ENCODE results near the gene MDP1.

DNA sequence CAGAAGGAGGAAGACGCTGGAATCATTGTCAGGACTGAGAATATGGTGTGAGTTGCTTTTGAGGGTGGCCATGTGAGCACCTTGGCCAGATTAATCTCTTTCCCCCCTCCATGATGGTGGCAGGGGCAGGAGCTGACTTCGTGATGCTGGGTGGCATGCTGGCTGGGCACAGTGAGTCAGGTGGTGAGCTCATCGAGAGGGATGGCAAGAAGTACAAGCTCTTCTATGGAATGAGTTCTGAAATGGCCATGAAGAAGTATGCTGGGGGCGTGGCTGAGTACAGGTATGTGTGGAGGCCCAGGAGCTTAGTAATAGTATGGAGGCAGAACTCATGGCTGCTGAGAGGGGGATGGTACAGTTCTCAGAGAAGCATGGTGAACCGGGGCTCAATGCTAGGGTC is 22.3 kb upstream of the MDP1 start:
- TF ChIP-seq, protein P1, sequence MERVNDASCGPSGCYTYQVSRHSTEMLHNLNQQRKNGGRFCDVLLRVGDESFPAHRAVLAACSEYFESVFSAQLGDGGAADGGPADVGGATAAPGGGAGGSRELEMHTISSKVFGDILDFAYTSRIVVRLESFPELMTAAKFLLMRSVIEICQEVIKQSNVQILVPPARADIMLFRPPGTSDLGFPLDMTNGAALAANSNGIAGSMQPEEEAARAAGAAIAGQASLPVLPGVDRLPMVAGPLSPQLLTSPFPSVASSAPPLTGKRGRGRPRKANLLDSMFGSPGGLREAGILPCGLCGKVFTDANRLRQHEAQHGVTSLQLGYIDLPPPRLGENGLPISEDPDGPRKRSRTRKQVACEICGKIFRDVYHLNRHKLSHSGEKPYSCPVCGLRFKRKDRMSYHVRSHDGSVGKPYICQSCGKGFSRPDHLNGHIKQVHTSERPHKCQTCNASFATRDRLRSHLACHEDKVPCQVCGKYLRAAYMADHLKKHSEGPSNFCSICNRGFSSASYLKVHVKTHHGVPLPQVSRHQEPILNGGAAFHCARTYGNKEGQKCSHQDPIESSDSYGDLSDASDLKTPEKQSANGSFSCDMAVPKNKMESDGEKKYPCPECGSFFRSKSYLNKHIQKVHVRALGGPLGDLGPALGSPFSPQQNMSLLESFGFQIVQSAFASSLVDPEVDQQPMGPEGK (CRISPR knock-in tag; IDR thresholded peaks at IDR 0.05; ENCODE audit: borderline replicate concordance) = no peak
- TF ChIP-seq RARB (CRISPR knock-in tag; IDR thresholded peaks at IDR 0.05) (no peak), ISL1 (CRISPR knock-in tag; IDR thresholded peaks at IDR 0.05) (no peak), CSDC2 (CRISPR knock-in tag; IDR thresholded peaks at IDR 0.05) (no peak), ZNF70 (CRISPR knock-in tag; IDR thresholded peaks at IDR 0.05) (no peak), PPARA (CRISPR knock-in tag; IDR thresholded peaks at IDR 0.05; ENCODE audit: borderline replicate concordance) (no peak), OSR1 (CRISPR knock-in tag; IDR thresholded peaks at IDR 0.05) (no peak)
- TF ChIP-seq, protein P2, sequence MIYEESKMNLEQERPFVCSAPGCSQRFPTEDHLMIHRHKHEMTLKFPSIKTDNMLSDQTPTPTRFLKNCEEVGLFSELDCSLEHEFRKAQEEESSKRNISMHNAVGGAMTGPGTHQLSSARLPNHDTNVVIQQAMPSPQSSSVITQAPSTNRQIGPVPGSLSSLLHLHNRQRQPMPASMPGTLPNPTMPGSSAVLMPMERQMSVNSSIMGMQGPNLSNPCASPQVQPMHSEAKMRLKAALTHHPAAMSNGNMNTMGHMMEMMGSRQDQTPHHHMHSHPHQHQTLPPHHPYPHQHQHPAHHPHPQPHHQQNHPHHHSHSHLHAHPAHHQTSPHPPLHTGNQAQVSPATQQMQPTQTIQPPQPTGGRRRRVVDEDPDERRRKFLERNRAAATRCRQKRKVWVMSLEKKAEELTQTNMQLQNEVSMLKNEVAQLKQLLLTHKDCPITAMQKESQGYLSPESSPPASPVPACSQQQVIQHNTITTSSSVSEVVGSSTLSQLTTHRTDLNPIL (CRISPR knock-in tag; IDR thresholded peaks at IDR 0.05; ENCODE audit: low read depth) = no peak

All from SK-N-SH treated with all-trans-retinoic acid at 6 μM for 48 hours (cell line).